ENCODE data around the gene BTNL2.

GRCh38 chr6:32391505-32391904 lies 15.5 kb downstream of the BTNL2 start:
- TF ChIP-seq CTCF (IDR thresholded peaks at IDR 0.05) (no peak), POLR2A (IDR thresholded peaks at IDR 0.05) (no peak)
